Measurements from ENCODE around the gene PDK3. TPM values are rescaled to one million over a fixed set of nuclear protein-coding genes. Genes with fewer than 3 reads are reported as not detected.

PDK3 gene
- total RNA-seq, 1 donor from 2014 or later = 12.1 TPM

- Mint-ChIP-seq H3K36me3 (ENCODE audit: unreplicated experiment) (no peaks in the 10 kb centered on the region), H3K4me1 (ENCODE audit: low read depth, unreplicated experiment) (peaks cover 3% of the 10 kb centered on the region), H3K27ac (ENCODE audit: unreplicated experiment) (no peak overlapping the region), H3K27me3 (ENCODE audit: unreplicated experiment) (no peaks in the 10 kb centered on the region), H3K4me3 (ENCODE audit: unreplicated experiment) (no peak overlapping the region), H3K9me3 (ENCODE audit: unreplicated experiment) (no peaks in the 10 kb centered on the region)
- DNase-seq = no peak
- TF ChIP-seq, protein P1, sequence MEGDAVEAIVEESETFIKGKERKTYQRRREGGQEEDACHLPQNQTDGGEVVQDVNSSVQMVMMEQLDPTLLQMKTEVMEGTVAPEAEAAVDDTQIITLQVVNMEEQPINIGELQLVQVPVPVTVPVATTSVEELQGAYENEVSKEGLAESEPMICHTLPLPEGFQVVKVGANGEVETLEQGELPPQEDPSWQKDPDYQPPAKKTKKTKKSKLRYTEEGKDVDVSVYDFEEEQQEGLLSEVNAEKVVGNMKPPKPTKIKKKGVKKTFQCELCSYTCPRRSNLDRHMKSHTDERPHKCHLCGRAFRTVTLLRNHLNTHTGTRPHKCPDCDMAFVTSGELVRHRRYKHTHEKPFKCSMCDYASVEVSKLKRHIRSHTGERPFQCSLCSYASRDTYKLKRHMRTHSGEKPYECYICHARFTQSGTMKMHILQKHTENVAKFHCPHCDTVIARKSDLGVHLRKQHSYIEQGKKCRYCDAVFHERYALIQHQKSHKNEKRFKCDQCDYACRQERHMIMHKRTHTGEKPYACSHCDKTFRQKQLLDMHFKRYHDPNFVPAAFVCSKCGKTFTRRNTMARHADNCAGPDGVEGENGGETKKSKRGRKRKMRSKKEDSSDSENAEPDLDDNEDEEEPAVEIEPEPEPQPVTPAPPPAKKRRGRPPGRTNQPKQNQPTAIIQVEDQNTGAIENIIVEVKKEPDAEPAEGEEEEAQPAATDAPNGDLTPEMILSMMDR (IDR thresholded peaks at IDR 0.05; ENCODE audit: partially characterized antibody, unreplicated experiment) = no peak
Observed at GRCh38 chrX:24494647-24495075, 29.6 kb downstream of the PDK3 start.

- Mint-ChIP-seq H3K36me3 (ENCODE audit: unreplicated experiment) (no peaks in the 10 kb centered on the region), H3K4me3 (ENCODE audit: unreplicated experiment) (no peak overlapping the region), H3K27me3 (ENCODE audit: unreplicated experiment) (no peaks in the 10 kb centered on the region), H3K4me1 (ENCODE audit: low read depth, unreplicated experiment) (peaks cover 3% of the 10 kb centered on the region), H3K9me3 (ENCODE audit: unreplicated experiment) (no peaks in the 10 kb centered on the region), H3K27ac (ENCODE audit: unreplicated experiment) (no peak overlapping the region)
- DNase-seq = no peak
- TF ChIP-seq, protein P1 (IDR thresholded peaks at IDR 0.05; ENCODE audit: partially characterized antibody, unreplicated experiment) = no peak
Observed at GRCh38 chrX:24495700-24496099, 30.6 kb downstream of the PDK3 start.

DNA sequence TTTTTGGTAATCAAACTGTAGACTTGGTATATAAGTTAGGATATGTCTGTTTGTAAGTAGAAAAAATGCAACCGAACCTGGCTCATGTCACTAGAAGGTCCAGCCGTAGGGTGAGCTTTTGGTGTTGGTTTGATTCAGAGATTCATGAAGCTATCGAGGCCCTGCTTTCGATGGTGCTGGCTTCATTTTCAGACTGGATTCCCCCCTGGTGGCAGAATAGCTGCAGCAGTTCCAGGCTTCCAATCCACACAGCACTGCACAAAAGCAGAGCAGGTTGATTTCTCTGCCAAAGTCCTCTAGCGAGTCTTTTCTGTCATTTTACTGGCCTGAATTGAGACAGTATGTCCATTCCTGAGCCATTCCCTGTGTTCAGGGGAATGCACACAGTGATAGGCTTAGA, 33.1 kb downstream of the PDK3 start:
- no peak overlapping the region for H3K4me3 Mint-ChIP-seq (ENCODE audit: unreplicated experiment)
- peak; percentile 18 for DNase-seq
- H3K27ac Mint-ChIP-seq (ENCODE audit: unreplicated experiment) = no peak overlapping the region
- no peaks in the 10 kb centered on the region for H3K9me3 Mint-ChIP-seq (ENCODE audit: unreplicated experiment)
- peaks cover 1% of the 10 kb centered on the region for H3K4me1 Mint-ChIP-seq (ENCODE audit: low read depth, unreplicated experiment)
- no peaks in the 10 kb centered on the region for H3K36me3 Mint-ChIP-seq (ENCODE audit: unreplicated experiment)
- no peaks in the 10 kb centered on the region for H3K27me3 Mint-ChIP-seq (ENCODE audit: unreplicated experiment)
- TF ChIP-seq, protein P1 (IDR thresholded peaks at IDR 0.05; ENCODE audit: partially characterized antibody, unreplicated experiment) = no peak

GRCh38 chrX:24498975-24499374, 33.9 kb downstream of the PDK3 start:
- TF ChIP-seq, protein P1 (IDR thresholded peaks at IDR 0.05; ENCODE audit: partially characterized antibody, unreplicated experiment) = no peak
- DNase-seq = no peak
- Mint-ChIP-seq H3K36me3 (ENCODE audit: unreplicated experiment) (no peaks in the 10 kb centered on the region), H3K27me3 (ENCODE audit: unreplicated experiment) (no peaks in the 10 kb centered on the region), H3K4me3 (ENCODE audit: unreplicated experiment) (no peak overlapping the region), H3K4me1 (ENCODE audit: low read depth, unreplicated experiment) (no peaks in the 10 kb centered on the region), H3K9me3 (ENCODE audit: unreplicated experiment) (no peaks in the 10 kb centered on the region), H3K27ac (ENCODE audit: unreplicated experiment) (no peak overlapping the region)

- Mint-ChIP-seq H3K4me3 (ENCODE audit: unreplicated experiment) (no peak overlapping the region), H3K27me3 (ENCODE audit: unreplicated experiment) (no peaks in the 10 kb centered on the region), H3K4me1 (ENCODE audit: low read depth, unreplicated experiment) (peaks cover 2% of the 10 kb centered on the region), H3K27ac (ENCODE audit: unreplicated experiment) (no peak overlapping the region), H3K36me3 (ENCODE audit: unreplicated experiment) (no peaks in the 10 kb centered on the region), H3K9me3 (ENCODE audit: unreplicated experiment) (no peaks in the 10 kb centered on the region)
- TF ChIP-seq, protein P1 (IDR thresholded peaks at IDR 0.05; ENCODE audit: partially characterized antibody, unreplicated experiment) = no peak
- no peak for DNase-seq
Observed at GRCh38 chrX:24506082-24506481, 41.0 kb downstream of the PDK3 start.

Measured in glutamatergic neuron (in vitro differentiated cells).